Thoracic aorta (tissue), 2 donors: ENCODE data around the gene ZC3H15. TPM values are rescaled to one million over a fixed set of nuclear protein-coding genes. Genes with fewer than 3 reads are reported as not detected.

Experiments
- ATAC-seq: fragments of 150-250 bp; one replicate; pipeline ENCODE4 v1.8.0; 2017; ENCODE audit warnings: low read depth; ENCODE audit not compliant: insufficient number of reproducible peaks, low FRiP score
- DNase-seq: peaks from one replicate; pipeline ENCODE4 v3.0.0-alpha.2; 2020; ENCODE audit warnings: low spot score
- H3K27ac ChIP-seq, 2 donors: fragments of 200-600 bp; sonication (generic); 1 replicate in 1 of 2; 2 replicates in 1 of 2; pipeline ENCODE4 v1.5.1; 2016; ENCODE audit warnings: mild to moderate bottlenecking in 2 of 2, moderate library complexity in 2 of 2
- H3K27me3 ChIP-seq: fragments of 200-600 bp; sonication (generic); replicated peaks from 2 replicates; pipeline ENCODE4 v1.6.0; 2016; ENCODE audit warnings: mild to moderate bottlenecking; ENCODE audit not compliant: insufficient read depth
- H3K36me3 ChIP-seq: fragments of 200-600 bp; sonication (generic); one replicate; pipeline ENCODE4 v1.5.1; 2016
- H3K4me1 ChIP-seq, 2 donors: fragments of 200-600 bp; sonication (generic); 1 replicate in 1 of 2; 2 replicates in 1 of 2; pipeline versions ENCODE4 v1.5.1 to v1.6.0; 2016; ENCODE audit warnings: low read depth in 2 of 2, mild to moderate bottlenecking in 1 of 2; ENCODE audit not compliant: control insufficient read depth in 1 of 2
- H3K4me3 ChIP-seq: fragments of 200-600 bp; sonication (generic); 2 replicates; pipeline ENCODE4 v1.5.1; 2016; ENCODE audit warnings: mild to moderate bottlenecking
- H3K9me3 ChIP-seq: fragments of 200-600 bp; sonication (generic); 2 replicates; pipeline ENCODE4 v1.5.1; 2016
- CTCF ChIP-seq: fragments of 200-600 bp; sonication (generic); IDR thresholded peaks from one replicate; pipeline ENCODE4 v1.5.1; 2019; ENCODE audit warnings: antibody characterized with exemption
- total RNA-seq, 2 donors: library from RNA; depleted of rRNA; stranded (reverse); fragments of >200 nt; gene quantifications; one replicate each; pipeline versions ENCODE4 v1.1.0 to v1.2.3, GENCODE V29; 2016

The ZC3H15 gene
- total RNA-seq, 2 donors from 2014 or later, result 39.9 to 70.2 TPM

- Histone ChIP-seq H3K4me1 (peaks cover 18 to 34% of the 10 kb centered on the region in 2 donors), H3K9me3 (no peaks in the 10 kb centered on the region), H3K27me3 (no peaks in the 10 kb centered on the region), H3K4me3 (no peak overlapping the region), H3K36me3 (no peaks in the 10 kb centered on the region), H3K27ac (peak overlapping the region in 1 of 2 donors; percentile 9)
- TF ChIP-seq CTCF, result no peak
- DNase-seq (no peak), ATAC-seq (no peak)
Measured at GRCh38 chr2:186546846-186547245, 60.8 kb downstream of the ZC3H15 start.

- Histone ChIP-seq H3K4me1 (peaks cover 0 to 4% of the 10 kb centered on the region in 2 donors), H3K27me3 (no peaks in the 10 kb centered on the region), H3K9me3 (no peaks in the 10 kb centered on the region), H3K27ac (no peak overlapping the region), H3K36me3 (no peaks in the 10 kb centered on the region), H3K4me3 (no peak overlapping the region)
- TF ChIP-seq CTCF, result no peak
- ATAC-seq (no peak), DNase-seq (no peak)
Measured at GRCh38 chr2:186551323-186552050, 65.4 kb downstream of the ZC3H15 start.

GRCh38 chr2:186554429-186554828 is 68.4 kb downstream of the ZC3H15 start:
- no peaks in the 10 kb centered on the region for H3K9me3 ChIP-seq
- TF ChIP-seq CTCF, result no peak
- ATAC-seq, result no peak
- no peaks in the 10 kb centered on the region for H3K27me3 ChIP-seq
- no peaks in the 10 kb centered on the region for H3K4me1 ChIP-seq
- no peak overlapping the region for H3K27ac ChIP-seq
- no peaks in the 10 kb centered on the region for H3K36me3 ChIP-seq
- DNase-seq, result no peak
- no peak overlapping the region for H3K4me3 ChIP-seq

- no peak for ATAC-seq
- Histone ChIP-seq H3K27me3 (no peaks in the 10 kb centered on the region), H3K4me1 (no peaks in the 10 kb centered on the region), H3K9me3 (no peaks in the 10 kb centered on the region), H3K36me3 (no peaks in the 10 kb centered on the region), H3K4me3 (no peak overlapping the region), H3K27ac (no peak overlapping the region)
- TF ChIP-seq CTCF, result no peak
- DNase-seq, result no peak
Measured at GRCh38 chr2:186554850-186555671, 69.0 kb downstream of the ZC3H15 start.

GRCh38 chr2:186558512-186559276 is 72.6 kb downstream of the ZC3H15 start:
- Histone ChIP-seq H3K9me3 (no peaks in the 10 kb centered on the region), H3K4me3 (no peak overlapping the region), H3K36me3 (no peaks in the 10 kb centered on the region), H3K4me1 (no peaks in the 10 kb centered on the region), H3K27ac (no peak overlapping the region), H3K27me3 (no peaks in the 10 kb centered on the region)
- ATAC-seq (no peak), DNase-seq (no peak)
- no peak for TF ChIP-seq CTCF
